Measurements from ENCODE around the gene CAPN15.
A peak's percentile ranks its signal among the peaks of the same experiment; 100 is the strongest.
"Not testable (repeated sequence)": the region's sequence is repeated elsewhere in the genome, so short reads cannot be mapped to it uniquely, and the experiment has no call there.

Gene CAPN15

DNA sequence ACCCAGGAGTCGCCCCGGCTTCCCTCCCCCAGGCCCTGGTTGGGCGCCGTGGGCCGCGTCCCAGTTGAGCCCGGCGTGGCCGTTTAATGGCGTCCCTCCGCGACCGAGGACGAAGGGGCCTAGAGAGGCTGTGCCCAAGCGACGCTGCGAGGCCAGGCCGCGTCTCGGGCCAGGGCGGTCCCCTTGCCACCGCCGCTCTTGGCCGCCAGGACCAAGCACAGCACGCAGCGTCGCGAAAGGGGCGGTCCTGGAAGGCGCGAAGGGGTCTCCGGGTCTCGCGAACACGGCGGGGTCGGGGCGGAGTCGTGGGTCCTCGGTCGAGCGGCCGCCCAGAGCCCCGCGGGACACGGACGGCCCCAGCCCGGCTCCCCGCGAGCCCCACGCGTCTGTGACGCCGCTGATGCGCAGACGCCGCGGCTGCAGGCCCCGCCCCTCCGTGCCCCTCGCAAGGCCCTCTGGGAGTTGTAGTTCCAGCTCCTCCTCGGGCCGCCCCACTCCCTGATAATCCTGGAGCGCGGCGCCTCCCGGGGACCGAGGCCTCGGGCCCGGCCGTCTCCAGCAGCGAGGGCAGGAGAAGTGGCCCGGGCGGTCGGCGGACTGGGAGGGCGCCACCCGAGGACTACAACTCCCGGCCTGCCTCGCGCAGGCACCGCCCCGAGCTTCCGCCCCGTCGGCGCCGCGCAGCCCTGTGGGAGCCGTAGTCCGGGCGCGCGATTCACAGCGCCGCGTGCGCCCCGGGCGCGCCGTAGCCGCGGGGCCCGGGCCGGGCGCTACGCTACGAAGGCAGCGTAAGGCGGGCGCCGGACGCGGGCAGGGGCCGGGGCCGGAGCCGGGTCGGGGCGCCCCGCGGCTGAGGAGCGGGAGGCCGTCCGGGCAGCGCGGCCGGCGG lies at the start of gene CAPN15:
Gene CAPN15 (plus strand): TSS at position 698 of the 889 bp plus-strand sequence. CDS start 19,127 bp downstream, outside the sequence.
- DNase-seq (ENCODE audit: extremely low read depth in 1 of 2, low read depth in 1 of 2): peak; percentile 72 to 75

DNA sequence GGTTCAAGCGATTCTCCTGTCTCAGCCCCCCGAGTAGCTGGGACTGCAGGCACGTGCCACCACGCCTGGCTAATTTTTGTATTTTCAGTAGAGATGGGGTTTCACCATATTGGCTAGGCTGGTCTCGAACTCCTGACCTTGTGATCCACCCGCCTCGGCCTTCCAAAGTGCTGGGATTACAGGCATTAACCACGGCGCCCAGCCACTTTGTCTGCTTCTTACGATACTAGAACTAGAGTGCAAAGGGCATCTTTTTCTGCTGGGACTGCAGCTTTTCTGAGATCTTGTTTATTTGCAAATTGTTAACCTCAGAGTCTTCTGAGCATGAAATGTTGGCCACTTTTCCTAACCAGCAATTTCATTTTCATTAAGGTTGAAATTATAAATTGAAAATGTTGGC lies 49.2 kb upstream of the CAPN15 start:
- DNase-seq (ENCODE audit: extremely low read depth in 1 of 2, low read depth in 1 of 2): not testable (repeated sequence)

DNA sequence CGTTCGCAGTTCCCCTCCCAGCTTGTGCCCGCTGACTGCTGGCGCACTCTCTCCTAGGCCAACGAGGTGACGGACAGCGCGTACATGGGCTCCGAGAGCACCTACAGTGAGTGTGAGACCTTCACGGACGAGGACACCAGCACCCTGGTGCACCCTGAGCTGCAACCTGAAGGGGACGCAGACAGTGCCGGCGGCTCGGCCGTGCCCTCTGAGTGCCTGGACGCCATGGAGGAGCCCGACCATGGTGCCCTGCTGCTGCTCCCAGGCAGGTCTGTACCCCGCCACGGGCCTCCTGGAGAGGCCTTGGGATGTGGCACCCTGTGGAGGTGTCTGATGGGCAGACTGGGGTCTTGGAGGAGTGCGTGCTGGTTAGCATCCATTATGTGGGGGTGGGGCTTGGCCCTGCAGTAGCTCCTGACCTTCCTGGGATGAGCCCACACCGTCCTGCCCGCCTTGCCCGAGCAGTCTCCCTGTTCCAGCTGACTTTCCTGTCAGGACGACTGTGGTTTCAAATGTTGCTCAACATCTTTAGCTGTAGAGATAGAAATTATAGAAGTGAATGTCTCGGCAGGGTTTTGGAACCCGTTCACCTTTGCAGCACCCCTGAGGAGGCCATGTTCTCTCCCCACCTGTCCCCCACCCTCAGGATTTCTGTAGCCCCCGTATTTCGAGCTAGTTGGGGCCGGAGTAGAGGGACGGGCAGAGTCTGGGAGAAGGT lies 44.9 kb upstream of the CAPN15 start:
- DNase-seq (ENCODE audit: extremely low read depth in 1 of 2, low read depth in 1 of 2): no peak

DNA sequence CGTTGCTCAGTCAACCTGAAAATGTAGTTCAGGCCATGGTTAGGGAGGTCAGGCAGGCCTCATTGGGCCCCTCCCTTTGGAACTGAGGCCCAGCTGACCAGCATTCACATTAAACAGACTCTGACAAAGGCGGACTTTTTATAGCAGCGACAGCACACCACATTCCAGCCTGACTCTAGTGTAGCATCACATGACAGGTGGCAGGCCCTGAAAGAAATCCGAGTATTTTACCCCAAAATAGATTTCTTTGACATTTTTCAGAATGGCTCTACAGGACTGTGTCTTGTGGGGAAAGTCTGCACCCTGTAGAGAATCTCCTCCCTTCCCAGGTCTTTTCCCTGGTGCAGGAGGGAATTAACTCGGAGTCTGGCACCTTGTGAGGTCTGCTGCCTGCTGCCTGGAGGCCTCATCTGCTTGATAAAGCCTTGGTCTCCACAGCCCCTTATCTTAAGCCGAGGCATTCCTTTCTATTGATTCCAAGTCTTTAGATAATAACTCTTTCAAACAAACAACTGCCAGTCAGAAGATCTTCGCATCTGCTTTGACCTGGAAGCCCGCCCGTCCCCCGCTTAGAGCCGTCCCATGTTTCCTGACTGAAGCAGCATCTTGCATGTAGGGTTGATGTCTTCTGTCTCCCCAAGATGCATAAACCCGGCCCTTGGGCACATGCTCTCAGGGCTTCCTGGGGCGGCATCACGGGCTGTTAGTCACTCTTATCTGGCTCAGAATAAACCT lies 44.0 kb upstream of the CAPN15 start:
- DNase-seq (ENCODE audit: extremely low read depth in 1 of 2, low read depth in 1 of 2): no peak

DNA sequence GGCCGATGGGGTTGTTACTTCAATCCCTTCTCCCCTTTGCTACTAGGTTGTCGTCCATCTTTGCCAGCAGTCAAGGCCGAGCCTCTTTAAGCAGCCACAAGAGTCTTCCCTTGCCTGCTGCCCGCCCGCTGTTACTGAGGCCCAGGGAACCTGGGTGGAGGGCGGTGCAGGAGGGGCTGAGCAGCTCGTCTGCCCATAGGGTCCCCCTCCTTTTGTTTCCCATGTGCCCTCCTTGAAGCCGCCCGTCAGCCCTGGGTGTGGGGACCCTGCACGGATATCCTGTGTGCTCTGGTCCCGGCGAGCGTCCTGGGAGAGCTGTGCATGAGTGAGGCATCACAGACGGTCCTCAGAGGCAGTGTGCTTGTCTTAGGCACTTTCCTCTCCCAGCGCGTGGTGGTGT lies 37.9 kb upstream of the CAPN15 start:
- no peak for DNase-seq (ENCODE audit: extremely low read depth in 1 of 2, low read depth in 1 of 2)

DNA sequence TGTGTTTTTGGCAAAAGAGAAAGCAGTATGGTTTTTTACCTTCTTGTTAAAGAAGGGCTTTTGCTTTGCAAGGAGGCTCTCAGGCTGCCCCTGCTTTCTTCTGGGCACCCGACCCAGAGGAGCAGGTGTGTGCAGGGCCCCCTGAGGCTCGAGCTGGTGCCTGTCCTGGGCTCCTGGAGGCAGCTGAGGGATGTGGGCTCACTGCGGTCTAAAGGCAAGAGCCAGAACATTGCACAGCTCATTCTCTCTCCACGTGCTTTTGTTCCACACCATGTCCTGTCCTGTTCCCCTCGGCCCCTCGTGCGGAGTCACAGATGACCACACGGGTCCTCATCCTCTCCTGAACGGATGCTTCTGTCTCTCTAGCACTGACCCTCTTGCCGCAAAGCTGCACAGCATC lies 36.7 kb upstream of the CAPN15 start:
- DNase-seq (ENCODE audit: extremely low read depth in 1 of 2, low read depth in 1 of 2): no peak

DNA sequence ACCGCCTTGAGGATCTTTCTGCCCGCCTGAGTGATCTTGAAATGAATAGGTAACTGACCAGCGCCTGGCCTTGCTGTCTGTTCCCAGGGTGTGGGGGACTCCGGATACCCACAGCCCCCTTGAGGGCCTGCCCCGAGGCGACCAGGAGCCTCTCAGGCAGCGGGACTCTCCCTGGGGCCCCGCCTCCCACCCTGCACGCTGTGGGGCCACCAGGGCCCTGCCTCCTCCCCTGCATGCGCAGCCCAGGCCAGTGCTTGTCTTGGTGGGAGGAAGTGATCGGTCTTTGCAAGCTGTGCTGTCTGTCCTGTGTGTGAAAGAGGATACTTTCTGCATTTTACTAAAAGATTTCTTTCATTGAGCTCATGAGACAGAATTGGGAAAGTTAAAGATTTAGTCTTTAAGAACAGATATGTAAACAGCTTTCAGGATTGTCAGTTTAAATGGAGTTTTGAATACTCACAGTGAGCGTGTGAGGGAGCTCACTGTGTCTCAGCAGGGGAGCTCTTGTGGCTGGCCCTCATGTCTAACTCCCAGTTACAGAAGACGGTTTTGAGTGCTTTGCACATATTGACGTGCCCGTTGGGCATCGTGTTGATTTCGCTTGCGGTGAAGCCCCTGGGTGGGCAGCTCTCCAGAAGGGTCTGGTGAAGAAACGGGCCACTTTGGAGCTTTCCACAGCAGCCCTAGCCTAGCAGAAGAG lies 36.1 kb upstream of the CAPN15 start:
- no peak for DNase-seq (ENCODE audit: extremely low read depth in 1 of 2, low read depth in 1 of 2)

DNA sequence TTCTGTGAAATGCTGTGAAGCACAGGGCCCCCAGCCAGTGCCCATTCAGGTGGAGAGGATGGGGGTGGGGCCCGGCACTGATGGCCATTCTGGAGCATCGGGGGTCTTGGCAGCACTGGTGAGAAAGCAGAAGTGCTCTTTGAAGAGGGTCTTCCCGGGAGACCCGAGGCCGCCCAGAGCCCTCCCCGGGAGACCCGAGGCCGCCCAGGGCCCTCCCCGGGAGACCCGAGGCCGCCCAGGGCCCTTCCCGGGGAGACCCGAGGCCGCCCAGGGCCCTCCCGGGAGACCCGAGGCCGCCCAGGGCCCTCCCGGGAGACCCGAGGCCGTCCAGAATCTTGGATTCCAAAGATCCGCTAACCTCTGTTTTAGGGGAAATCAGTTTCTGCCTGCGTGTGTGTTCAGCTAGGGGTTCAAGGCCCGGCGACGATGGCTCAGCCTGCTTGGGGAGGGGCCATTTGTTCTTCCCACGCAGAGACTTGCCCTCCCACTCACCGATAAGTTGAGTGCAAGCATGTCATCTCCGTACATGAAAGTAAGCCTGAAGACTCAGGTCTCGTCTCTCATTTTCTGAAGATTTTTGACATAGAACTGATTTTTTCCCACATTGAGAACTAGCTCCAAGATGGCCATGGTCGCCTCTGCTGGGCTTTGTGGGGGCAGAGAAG lies 35.2 kb upstream of the CAPN15 start:
- no peak for DNase-seq (ENCODE audit: extremely low read depth in 1 of 2, low read depth in 1 of 2)

DNA sequence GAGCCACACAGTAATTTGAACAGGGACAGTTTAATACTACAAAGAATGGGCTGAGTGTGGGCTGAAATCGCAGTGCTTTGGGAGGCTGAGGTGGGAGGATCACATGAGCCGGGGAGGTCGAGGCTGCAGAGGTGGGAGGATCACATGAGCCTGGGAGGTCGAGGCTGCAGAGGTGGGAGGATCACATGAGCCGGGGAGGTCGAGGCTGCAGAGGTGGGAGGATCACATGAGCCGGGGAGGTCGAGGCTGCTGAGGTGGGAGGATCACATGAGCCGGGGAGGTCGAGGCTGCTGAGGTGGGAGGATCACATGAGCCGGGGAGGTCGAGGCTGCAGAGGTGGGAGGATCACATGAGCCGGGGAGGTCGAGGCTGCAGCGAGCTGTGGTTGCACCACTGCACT lies 32.8 kb upstream of the CAPN15 start:
- DNase-seq (ENCODE audit: extremely low read depth in 1 of 2, low read depth in 1 of 2): not testable (repeated sequence)

DNA sequence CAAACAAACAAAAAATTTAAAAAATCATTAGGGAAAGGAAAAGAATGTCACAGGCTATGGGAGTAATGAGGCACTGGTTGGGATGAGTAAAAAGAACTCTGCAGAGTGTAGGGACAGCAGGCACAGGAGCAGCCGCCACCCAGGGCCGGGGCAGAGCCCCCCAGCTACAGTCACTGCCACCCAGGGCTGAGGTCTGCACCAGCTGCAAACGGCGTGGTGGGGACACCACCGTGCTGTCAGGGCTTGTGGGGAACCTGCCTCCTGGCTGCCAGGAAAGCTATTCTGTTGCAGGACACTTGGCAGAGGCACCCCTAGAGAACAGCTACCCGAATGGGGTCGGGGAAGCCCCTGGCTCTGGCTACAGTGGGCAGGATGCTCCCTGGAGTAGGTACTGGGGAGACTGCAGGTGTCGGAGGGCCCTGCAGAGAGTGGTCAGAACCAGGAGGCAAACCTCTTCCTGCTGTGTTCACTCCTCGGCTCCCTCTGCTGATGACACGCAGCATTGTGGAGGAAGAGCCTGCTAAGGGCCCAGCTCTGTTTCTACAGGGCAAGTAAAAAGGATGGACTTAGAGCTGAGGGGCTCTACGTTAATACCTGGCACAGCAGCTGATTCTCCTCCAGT lies 32.3 kb upstream of the CAPN15 start:
- DNase-seq (ENCODE audit: extremely low read depth in 1 of 2, low read depth in 1 of 2): no peak

DNA sequence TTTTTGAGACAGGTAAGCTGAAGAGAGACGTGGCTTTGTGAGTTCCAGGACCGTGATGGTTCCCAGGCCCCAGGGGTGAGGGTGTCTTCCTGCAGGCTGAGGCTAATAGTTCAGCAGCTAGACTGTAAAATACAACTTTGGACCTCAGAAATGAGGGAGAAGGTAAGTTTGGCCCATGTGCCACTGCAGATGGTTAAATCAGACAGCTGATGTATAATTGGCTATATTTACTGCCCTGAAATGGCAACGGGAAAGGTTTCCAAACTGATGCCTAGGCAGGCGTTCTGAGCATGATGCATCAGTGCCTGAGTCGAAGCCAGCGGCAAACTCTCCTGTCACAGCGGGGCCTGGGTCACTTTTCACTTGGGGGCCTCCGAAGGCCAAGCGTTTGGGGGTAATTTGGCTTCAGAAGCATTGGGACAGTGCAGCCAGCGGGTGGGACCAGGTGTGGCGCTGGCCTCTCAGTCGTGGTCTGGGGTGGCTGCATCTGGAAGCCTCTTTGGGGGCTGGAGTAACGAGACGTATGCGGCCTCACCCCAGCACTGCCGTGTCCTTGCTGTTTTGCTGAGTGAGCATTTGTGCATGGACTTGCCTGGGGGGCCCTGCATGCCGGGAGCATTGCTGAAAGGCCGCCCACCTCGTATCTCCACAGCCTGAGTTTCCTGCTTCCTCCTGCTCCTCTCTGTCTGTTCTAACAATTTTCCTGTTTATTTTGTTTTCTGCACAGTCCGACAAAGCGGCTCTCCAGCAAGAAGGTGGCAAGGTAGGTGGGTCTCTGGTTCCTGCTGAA lies 31.2 kb upstream of the CAPN15 start:
- DNase-seq (ENCODE audit: extremely low read depth in 1 of 2, low read depth in 1 of 2): no peak

DNA sequence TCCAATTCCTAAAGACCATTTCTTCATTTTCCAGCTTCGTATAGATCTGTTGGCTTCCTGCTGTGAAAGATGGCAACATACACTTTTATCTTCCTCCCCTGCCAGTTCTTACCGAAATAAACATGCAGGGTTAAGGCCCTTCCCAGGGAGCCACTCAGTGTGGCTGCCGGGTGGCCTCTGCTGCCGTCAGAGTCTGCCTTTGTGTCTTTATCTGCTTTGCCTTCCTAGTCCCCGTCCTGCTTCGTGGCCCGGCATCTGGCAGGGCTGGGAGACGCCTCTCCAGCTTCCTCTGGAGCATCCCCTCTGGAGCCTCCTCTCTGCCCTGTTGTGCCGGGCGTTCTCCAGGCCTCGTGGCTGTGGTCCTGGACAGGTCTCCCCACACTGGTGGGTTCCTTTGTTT lies 30.3 kb upstream of the CAPN15 start:
- no peak for DNase-seq (ENCODE audit: extremely low read depth in 1 of 2, low read depth in 1 of 2)

DNA sequence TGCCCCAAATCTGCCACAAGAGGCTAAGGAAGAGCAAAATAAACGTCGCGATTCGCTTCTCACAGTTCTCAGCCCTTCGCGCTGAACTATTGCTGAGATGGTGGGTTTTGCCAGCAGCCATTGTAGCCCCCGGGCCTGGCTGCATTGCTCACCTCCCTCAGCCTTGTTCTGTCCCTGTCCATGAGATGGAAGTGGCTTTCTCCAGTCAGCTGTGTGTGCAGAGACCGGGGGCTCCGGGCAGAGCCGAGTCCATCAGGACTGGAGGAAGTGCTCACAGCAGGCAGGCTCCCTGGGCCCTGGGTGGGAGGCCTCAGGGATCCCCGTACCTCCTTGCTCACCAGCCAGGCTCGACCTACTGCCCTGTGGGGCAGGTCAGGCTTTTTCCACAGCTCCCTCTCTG lies 27.6 kb upstream of the CAPN15 start:
- no peak for DNase-seq (ENCODE audit: extremely low read depth in 1 of 2, low read depth in 1 of 2)

DNA sequence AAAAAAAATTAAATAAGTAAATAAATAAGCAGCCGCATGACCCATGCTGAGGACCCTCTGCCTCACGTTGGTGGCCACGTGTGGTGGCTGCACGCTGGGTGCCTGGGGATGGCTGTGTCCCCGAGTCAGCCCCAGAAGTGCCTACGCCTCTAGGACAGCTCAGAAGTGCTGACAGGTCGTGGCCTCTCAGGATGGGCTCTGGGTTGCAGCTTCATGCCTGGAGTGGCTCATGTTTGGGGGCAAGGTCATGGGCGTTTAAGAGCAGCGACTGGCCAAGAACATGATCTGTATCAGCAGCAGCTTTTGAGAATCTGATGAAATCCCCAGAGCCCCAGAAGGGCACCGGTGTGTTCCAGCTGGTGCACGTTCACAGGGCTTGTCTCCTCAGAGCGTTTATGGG lies 26.8 kb upstream of the CAPN15 start:
- no peak for DNase-seq (ENCODE audit: extremely low read depth in 1 of 2, low read depth in 1 of 2)

DNA sequence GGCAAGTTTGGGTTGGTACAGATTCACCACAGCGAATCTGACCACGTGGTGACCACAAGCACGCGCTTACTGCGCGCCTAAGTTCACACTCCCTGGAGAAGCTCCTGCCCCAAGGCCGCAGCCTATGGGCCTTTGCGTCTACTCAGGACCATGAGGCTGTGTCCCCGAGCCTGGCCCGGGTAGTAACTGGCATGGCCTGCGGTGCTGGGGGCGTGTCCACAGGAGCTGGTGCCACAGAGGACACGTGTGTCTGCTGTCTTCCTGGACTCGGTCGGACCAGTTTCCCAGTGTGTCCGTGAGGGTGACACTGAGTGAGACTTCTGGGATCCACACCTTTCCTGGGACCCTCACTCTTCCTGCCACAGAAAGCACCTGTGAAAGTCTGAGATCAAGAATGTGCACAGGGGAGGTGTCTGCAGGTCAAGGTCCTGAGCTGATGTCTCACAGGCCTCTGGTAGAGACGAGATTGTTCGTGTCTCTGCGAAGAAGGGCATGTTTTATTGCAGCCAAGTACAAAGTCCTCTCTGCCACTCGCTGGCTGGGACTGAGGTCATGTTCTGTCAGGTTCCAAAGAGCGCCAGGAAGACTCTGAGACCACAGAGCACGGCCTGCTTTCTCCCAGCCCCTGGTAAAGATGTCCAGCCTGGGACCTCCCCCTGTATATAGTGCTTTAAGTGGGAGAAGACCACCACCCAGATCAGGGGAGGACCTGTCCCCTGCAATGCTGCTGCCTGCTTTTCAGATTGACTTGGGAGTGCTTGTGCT lies 25.2 kb upstream of the CAPN15 start:
- no peak for DNase-seq (ENCODE audit: extremely low read depth in 1 of 2, low read depth in 1 of 2)

DNA sequence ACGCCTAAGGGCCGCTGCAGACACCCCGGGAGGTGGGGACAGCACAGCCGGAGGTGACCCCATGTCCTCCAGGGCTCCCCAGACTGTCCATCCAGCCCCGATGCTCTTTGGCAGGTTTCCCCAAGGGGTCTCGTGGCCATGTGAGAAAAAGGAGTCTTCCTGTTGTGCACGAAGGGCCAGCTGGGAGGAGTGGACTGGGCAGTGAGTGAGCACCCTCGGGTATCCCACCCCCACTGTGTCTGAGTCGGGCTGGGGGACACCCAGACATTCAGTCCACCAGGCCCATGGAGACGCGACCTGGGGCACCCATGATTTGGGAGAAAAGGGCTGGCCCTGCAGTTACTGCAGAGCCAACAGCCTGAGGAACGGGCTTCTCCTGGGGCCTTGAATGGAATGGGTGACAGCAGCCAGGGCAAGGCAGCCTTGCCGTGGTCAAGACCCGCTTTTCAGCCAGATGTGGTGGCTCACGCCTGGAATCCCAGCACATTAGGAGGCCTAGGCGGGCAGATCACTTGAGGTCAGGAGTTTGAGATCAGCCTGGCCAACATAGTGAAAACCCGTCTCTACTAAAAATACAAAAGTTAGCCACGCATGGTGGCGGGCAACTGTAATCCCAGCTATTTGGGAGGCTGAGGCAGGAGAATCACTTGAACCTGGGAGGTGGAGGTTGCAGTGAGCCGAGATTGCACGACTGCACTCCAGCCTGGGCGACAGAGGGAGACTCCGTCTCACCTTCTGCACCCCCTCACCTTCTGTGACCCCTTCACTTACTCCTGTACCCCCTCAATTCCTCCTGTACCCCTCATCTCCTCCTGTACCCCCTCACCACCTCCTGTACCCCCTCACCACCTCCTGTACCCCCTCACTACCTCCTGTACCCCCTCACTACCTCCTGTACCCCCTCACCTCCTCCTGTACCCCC lies 24.1 kb upstream of the CAPN15 start:
- DNase-seq (ENCODE audit: extremely low read depth in 1 of 2, low read depth in 1 of 2): no peak

DNA sequence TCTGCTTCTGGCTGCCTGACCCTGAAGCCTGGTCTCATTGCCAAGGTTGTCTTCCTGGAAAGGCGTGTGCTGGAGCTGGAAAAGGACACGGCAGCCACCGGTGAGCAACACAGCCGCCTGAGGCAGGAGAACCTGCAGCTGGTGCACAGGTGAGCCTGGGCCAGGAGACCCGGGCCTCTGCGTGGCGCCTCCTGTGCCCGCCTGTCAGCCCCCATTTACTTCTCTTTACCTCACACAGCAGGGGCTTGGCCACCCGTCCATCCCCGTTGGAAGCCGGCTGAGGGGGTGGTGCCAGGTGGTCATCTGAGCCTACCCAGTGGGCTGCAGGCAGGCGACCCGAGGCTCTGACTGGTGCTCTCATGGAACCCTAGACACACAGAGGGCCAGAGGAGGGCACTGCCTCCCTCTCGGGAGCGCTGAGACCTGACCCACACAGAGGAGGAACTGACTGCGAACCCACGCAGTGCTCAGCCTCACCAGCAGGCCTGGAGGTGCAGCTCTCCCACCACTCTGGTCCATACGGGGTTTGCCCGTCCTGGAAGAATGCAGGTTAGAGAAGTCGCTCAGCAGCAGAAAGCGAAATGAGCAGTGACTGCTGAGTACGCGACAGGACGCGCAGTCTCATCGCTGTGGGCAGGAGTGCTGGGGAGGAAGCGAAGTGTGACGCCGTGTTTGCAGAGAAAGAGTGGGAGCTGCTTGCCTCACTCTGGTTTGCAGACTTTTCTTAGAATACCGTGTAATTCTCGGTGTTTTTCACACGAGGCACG lies 21.9 kb upstream of the CAPN15 start:
- DNase-seq (ENCODE audit: extremely low read depth in 1 of 2, low read depth in 1 of 2): no peak

All from stimulated activated CD8-positive, alpha-beta memory T cell treated with anti-CD3 and anti-CD28 coated beads, Interleukin-7, amount 100 ng/mL, for 48 hours (primary cell).